ENCODE measurements around the gene BCAM. TPM values are rescaled to one million over a fixed set of nuclear protein-coding genes. Genes with fewer than 3 reads are reported as not detected.
"Not testable (repeated sequence)": the region's sequence is repeated elsewhere in the genome, so short reads cannot be mapped to it uniquely, and the experiment has no call there.

BCAM gene
- total RNA-seq, 2 experiments from 2014 or later, result not detected

GRCh38 chr19:44822670-44823372 lies 13.9 kb downstream of the BCAM start:
- Histone ChIP-seq H3K27me3 (ENCODE audit: control insufficient read depth in 1 of 2, insufficient read depth in 2 of 2, low read length in 2 of 2) (peaks cover 0 to 2% of the 10 kb centered on the region in 2 experiments), H3K36me3 (ENCODE audit: insufficient read depth, low read length) (no peaks in the 10 kb centered on the region), H3K4me1 (ENCODE audit: insufficient read depth, low read length) (no peaks in the 10 kb centered on the region), H3K9me3 (ENCODE audit: control insufficient read depth in 1 of 2, insufficient read depth in 1 of 2, low read length in 2 of 2) (no peaks in the 10 kb centered on the region), H3K4me3 (ENCODE audit: low read length) (no peak overlapping the region), H3K27ac (ENCODE audit: low read depth in 1 of 2, low read length in 2 of 2) (no peak overlapping the region)
- ATAC-seq (ENCODE audit: poor library complexity) (no peak), DNase-seq (no peak)
- TF ChIP-seq, protein P1, sequence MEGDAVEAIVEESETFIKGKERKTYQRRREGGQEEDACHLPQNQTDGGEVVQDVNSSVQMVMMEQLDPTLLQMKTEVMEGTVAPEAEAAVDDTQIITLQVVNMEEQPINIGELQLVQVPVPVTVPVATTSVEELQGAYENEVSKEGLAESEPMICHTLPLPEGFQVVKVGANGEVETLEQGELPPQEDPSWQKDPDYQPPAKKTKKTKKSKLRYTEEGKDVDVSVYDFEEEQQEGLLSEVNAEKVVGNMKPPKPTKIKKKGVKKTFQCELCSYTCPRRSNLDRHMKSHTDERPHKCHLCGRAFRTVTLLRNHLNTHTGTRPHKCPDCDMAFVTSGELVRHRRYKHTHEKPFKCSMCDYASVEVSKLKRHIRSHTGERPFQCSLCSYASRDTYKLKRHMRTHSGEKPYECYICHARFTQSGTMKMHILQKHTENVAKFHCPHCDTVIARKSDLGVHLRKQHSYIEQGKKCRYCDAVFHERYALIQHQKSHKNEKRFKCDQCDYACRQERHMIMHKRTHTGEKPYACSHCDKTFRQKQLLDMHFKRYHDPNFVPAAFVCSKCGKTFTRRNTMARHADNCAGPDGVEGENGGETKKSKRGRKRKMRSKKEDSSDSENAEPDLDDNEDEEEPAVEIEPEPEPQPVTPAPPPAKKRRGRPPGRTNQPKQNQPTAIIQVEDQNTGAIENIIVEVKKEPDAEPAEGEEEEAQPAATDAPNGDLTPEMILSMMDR (IDR thresholded peaks at IDR 0.05), result no peak
- H3K27ac Mint-ChIP-seq, result no peak overlapping the region
- POLR2A ChIA-PET, result no interaction called here
- no peak overlapping the region for H3K4me3 Mint-ChIP-seq
- H3K9me3 Mint-ChIP-seq, result no peaks in the 10 kb centered on the region
- H3K36me3 Mint-ChIP-seq (ENCODE audit: low read depth), result no peaks in the 10 kb centered on the region
- CTCF ChIA-PET, result interaction anchor here (0.9 kb wide), 1 partner anchor 99 kb away, joined by 3 read pairs; no protein-coding TSS in a partner anchor
- intact Hi-C loops (cut with DNase I, micrococcal nuclease), result no loop called here
- H3K27me3 Mint-ChIP-seq, result peaks cover 9% of the 10 kb centered on the region
- no peaks in the 10 kb centered on the region for H3K4me1 Mint-ChIP-seq (ENCODE audit: low read depth)

- Histone ChIP-seq H3K4me1 (ENCODE audit: insufficient read depth, low read length) (no peaks in the 10 kb centered on the region), H3K4me3 (ENCODE audit: low read length) (no peak overlapping the region), H3K27ac (ENCODE audit: low read depth in 1 of 2, low read length in 2 of 2) (no peak overlapping the region), H3K9me3 (ENCODE audit: control insufficient read depth in 1 of 2, insufficient read depth in 1 of 2, low read length in 2 of 2) (no peaks in the 10 kb centered on the region), H3K27me3 (ENCODE audit: control insufficient read depth in 1 of 2, insufficient read depth in 2 of 2, low read length in 2 of 2) (peaks cover 0 to 2% of the 10 kb centered on the region in 2 experiments), H3K36me3 (ENCODE audit: insufficient read depth, low read length) (no peaks in the 10 kb centered on the region)
- no peaks in the 10 kb centered on the region for H3K36me3 Mint-ChIP-seq (ENCODE audit: low read depth)
- peaks cover 4% of the 10 kb centered on the region for H3K27me3 Mint-ChIP-seq
- H3K27ac Mint-ChIP-seq, result no peak overlapping the region
- intact Hi-C loops (cut with DNase I, micrococcal nuclease), result no loop called here
- ChIA-PET POLR2A (no interaction called here), CTCF (interaction anchor here (0.6 to 0.9 kb wide), 2 partner anchors 34 to 99 kb away, joined by 3 read pairs; no protein-coding TSS in a partner anchor)
- no peak for ATAC-seq (ENCODE audit: poor library complexity)
- no peaks in the 10 kb centered on the region for H3K9me3 Mint-ChIP-seq
- DNase-seq, result no peak
- H3K4me3 Mint-ChIP-seq, result no peak overlapping the region
- no peaks in the 10 kb centered on the region for H3K4me1 Mint-ChIP-seq (ENCODE audit: low read depth)
- TF ChIP-seq, protein P1 (IDR thresholded peaks at IDR 0.05), result no peak
Observed at GRCh38 chr19:44823373-44823698, 14.4 kb downstream of the BCAM start.

DNA sequence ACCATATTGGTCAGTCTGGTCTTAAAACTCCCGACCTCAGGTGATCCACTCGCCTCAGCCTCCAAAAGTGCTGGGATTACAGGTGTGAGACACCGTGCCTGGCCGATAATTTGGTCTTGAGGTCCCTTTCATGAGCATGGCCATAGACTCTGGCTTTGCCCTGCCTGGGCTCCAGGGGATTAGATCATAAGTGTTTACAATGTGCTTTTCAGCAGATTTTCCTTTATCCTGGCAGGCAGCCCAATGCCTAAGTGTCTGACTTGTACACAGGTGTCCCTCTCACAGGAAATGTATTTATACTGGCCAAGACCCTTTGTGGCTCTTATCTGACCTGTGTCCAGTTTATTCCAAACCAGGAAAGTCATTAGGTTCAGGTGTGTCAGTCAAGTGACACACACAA lies 15.9 kb downstream of the BCAM start:
- Histone ChIP-seq H3K4me3 (ENCODE audit: low read length) (no peak overlapping the region), H3K36me3 (ENCODE audit: insufficient read depth, low read length) (no peaks in the 10 kb centered on the region), H3K4me1 (ENCODE audit: insufficient read depth, low read length) (no peaks in the 10 kb centered on the region), H3K27me3 (ENCODE audit: control insufficient read depth in 1 of 2, insufficient read depth in 2 of 2, low read length in 2 of 2) (peaks cover 0 to 2% of the 10 kb centered on the region in 2 experiments), H3K27ac (ENCODE audit: low read depth in 1 of 2, low read length in 2 of 2) (no peak overlapping the region), H3K9me3 (ENCODE audit: control insufficient read depth in 1 of 2, insufficient read depth in 1 of 2, low read length in 2 of 2) (no peaks in the 10 kb centered on the region)
- intact Hi-C loops (cut with DNase I, micrococcal nuclease), result no loop called here
- TF ChIP-seq, protein P1 (IDR thresholded peaks at IDR 0.05), result no peak
- Mint-ChIP-seq H3K4me1 (ENCODE audit: low read depth) (no peaks in the 10 kb centered on the region), H3K27me3 (peaks cover 4% of the 10 kb centered on the region), H3K4me3 (no peak overlapping the region), H3K36me3 (ENCODE audit: low read depth) (no peaks in the 10 kb centered on the region), H3K27ac (no peak overlapping the region), H3K9me3 (no peaks in the 10 kb centered on the region)
- ChIA-PET POLR2A (no interaction called here), CTCF (no interaction called here)
- no peak for ATAC-seq (ENCODE audit: poor library complexity)
- DNase-seq, result no peak

GRCh38 chr19:44832875-44833274 lies 24.0 kb downstream of the BCAM start:
- H3K4me3 ChIP-seq (ENCODE audit: low read length); H3K27me3 Mint-ChIP-seq; H3K36me3 Mint-ChIP-seq (ENCODE audit: low read depth); H3K27ac ChIP-seq (ENCODE audit: low read depth in 1 of 2, low read length in 2 of 2); H3K27ac Mint-ChIP-seq; POLR2A ChIA-PET; H3K9me3 Mint-ChIP-seq; H3K4me3 Mint-ChIP-seq; DNase-seq; CTCF ChIA-PET; ATAC-seq (ENCODE audit: poor library complexity); H3K27me3 ChIP-seq (ENCODE audit: control insufficient read depth in 1 of 2, insufficient read depth in 2 of 2, low read length in 2 of 2); H3K36me3 ChIP-seq (ENCODE audit: insufficient read depth, low read length); H3K4me1 ChIP-seq (ENCODE audit: insufficient read depth, low read length); H3K9me3 ChIP-seq (ENCODE audit: control insufficient read depth in 1 of 2, insufficient read depth in 1 of 2, low read length in 2 of 2); H3K4me1 Mint-ChIP-seq (ENCODE audit: low read depth); intact Hi-C loops (cut with DNase I, micrococcal nuclease): not testable (repeated sequence)

- H3K27me3 Mint-ChIP-seq; H3K4me1 Mint-ChIP-seq (ENCODE audit: low read depth); CTCF ChIA-PET: not testable (repeated sequence)
Observed at GRCh38 chr19:44834399-44834798, 25.5 kb downstream of the BCAM start.

More at GRCh38 chr19:44834399-44834798, 25.5 kb downstream of the BCAM start:
- DNase-seq; H3K27ac ChIP-seq (ENCODE audit: low read depth in 1 of 2, low read length in 2 of 2); H3K4me1 ChIP-seq (ENCODE audit: insufficient read depth, low read length); H3K4me3 ChIP-seq (ENCODE audit: low read length); intact Hi-C loops (cut with DNase I, micrococcal nuclease); H3K36me3 ChIP-seq (ENCODE audit: insufficient read depth, low read length); H3K27me3 ChIP-seq (ENCODE audit: control insufficient read depth in 1 of 2, insufficient read depth in 2 of 2, low read length in 2 of 2); H3K4me3 Mint-ChIP-seq; POLR2A ChIA-PET; H3K9me3 ChIP-seq (ENCODE audit: control insufficient read depth in 1 of 2, insufficient read depth in 1 of 2, low read length in 2 of 2); H3K36me3 Mint-ChIP-seq (ENCODE audit: low read depth); ATAC-seq (ENCODE audit: poor library complexity); H3K27ac Mint-ChIP-seq; H3K9me3 Mint-ChIP-seq: not testable (repeated sequence)
